ENCODE data around the gene E2F8.
A peak's percentile ranks its signal among the peaks of the same experiment; 100 is the strongest.

E2F8 gene

DNA sequence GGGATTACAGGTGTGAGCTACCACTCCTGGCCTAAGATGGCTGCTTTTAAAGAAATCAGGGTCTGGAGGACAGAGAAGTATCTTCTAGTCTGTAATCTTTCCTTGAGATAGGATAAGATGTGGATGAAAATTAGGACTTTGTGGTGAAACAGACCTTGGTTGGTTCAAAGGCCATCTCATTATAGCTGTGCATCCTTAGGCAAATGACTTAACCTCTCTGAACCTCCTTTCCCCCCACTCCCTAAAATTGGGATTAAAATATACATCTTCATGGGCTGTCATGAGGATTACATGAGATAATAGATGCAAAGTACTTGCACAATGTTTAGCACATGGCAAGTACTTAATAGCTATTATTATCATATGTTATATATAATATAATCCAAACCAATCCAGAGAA, 10.8 kb upstream of the E2F8 start:
- no peak for DNase-seq

DNA sequence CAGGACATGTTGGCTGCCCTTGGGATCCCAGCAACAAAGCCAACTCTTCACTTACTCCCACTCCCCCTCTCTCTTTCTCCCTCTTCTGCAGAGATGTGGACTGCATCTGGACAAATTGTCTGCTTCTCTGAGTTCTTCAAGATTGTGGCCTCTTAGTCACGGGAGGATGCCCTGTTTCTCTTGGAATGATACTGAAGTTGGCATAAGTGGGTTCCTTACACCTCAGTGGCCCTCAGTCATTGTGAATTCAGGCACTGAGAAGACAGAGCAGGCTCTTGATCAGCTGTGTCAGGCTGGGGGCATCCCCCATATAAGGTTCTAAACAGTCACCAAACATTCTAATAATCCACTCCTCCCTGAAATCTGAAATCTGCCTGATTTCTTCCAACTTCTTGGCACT, 6.1 kb upstream of the E2F8 start:
- DNase-seq: no peak

DNA sequence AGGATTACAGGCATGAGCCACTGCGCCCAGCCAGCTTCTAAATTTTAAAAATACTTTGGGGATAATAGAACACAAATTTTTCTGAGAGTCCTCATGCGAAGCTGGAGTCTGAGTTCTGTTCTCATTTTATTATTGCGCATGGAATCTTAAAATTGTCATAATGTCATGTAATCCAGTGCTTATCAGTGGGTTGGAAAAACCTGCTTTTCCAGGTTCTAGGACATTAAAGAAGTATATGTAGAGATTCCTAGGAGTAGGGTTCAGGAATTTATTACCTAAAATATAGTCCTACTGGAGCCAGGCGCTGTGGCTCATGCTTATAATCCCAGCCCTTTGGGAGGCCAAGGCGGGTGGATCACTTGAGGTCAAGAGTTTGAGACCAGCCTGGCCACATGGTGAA, 4.6 kb upstream of the E2F8 start:
- DNase-seq: no peak

DNA sequence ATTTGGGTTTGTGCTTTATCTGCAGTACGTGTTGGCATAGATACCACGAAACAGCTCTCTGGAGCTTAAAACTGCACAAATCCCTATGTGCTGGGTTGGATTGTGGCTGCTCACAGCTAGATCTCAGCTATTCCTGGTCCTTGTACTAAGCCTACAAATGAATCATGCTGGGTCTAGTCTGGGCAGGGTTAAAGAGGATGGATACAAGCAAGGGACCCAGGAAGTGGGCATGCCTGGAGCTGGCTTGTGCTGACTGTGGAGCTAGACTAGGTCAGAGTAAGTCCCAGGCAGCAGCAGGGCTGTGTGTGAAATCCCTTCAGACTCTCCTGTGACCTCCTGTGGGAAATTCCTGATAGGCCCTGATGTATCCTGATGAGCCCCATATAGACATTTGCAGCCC, 3.9 kb upstream of the E2F8 start:
- DNase-seq: no peak

DNA sequence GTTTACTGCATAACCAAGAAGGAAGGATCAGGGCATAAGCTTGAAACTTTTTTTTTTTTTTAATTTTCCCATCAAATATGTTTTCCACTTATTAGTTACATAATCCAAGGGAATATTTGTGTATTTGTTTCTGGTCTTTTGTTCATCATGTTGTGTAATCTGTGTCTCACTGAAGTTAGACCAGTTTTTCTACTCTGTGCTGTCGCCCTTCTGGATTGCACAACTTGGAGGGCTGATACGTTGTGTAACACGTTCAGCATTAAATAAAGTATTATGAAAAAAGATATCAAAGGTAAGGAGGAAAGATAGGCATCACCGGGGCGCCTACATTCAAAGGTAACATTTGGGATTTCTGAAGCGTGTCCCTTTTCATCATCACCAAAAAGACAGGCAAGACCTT, 3.3 kb upstream of the E2F8 start:
- DNase-seq: no peak

DNA sequence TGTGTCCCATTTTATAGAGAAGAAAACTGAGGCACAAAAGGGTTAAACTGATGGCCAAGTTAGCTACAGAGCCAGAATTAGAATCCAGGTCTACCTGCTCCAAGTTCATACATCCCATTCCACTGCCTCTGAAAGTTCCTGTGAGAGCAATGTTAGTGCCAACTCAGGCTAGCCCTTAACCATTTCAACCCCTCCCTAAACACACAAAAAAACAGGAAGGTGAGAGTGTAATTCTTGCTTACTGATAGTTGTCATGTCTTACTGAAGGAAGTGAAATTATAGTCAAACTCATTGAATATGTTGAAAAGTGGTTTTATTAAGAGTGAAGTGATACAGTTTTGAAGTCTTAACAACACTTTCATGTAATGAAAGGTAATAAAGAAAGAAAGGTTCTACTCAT, 2.9 kb upstream of the E2F8 start:
- no peak for DNase-seq

DNA sequence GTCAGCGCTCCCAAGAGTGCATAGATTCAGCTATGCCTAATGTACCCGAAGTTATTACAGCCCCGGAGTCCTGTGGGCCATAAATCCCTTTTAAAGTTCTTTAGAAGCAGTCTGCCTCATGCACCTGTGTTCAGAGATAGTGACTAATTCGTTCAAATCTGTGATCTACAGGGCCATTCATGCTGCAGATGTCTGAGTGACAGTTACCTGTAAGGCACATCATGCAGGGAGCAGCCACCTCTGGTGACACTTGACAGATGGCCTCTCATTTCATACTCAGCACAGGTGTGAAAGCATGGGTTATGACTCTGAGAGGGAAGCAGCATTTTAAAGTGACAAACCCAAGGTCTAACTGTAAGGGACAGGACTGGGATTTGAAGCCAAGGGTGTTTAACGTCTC, 2.4 kb upstream of the E2F8 start:
- no peak for DNase-seq

DNA sequence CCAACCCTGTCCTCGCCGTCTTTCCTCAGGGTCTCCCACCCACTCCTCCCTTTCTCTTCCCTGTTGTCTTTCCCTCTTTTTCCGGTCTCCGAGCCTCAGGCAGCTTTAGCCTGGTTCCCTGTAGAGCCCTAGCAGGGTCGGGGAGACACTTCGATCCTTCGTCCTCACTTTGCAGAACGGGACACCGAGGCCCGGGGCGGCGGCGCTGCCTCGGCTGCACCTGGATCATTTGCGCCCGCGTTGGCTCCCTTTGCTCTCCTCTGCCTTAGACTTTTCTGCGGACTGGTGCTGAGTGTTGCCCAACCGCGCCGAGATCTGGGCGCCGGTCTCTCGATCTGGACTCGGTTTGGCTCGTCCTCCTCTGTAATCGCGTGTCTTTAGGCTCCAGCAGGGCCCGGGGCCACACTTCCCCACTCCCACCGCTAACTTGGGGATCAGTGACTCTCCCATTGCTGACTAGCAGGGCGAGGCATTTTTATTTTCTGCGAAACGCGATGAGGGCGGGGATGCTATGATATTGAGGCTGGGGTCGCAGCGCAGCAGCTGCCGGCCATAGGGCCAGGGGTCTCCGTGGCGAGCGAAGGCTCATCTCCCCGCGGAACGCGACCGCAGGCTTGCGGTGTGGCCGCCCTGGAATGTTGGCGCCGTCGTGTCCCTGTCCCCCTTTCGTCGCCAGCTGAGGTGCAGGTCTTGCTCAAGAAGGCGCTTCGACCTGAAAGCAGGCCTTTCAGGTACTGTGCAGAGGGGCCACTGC, 1.6 kb upstream of the E2F8 start:
- DNase-seq: no peak

DNA sequence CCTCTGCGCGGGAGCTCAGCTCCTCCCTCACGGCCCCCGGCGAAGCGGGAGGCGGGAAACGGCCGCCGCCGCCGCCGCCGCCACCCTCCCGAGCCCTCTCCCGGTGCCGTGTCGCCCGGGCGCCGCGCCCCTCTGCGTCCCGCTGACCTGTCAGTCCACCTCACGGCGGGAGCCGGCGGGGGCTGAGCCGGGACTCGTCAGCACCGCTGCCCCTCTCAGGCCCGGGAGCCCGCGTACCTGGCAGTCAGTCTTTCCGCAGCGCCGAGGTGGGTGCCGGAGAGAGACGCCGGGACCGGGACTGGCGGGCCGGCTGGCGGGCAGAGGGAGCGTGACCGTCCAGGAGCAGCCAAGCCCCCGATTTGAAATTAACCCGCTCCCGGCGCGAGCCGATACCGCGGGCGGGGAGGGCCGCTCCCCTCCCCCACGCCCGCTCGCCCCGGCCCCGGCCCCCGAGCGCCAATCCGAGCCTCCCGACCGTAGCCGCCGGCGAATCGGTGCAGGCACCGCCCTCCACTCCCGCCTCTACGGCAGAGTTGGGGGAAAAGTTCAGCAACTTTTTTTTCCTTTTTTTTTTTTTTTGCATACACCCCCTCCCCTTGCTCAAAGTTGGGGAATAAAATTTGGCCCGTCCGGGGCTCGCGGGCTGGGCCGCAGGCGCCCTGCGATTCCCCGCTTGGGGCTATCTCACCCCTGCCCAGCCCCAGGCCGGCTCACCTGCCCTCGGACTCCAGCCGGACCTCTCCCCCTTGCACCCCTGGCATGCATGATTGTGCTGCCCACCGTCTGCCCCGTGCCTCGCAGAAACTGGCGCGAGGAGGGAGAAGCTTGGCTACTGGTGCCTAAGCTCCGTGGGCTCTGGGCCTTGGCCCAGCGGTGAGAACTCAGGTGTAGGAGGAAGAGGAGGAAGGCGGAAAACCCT, 774 bp upstream of the E2F8 start:
- DNase-seq: peak; percentile 15

DNA sequence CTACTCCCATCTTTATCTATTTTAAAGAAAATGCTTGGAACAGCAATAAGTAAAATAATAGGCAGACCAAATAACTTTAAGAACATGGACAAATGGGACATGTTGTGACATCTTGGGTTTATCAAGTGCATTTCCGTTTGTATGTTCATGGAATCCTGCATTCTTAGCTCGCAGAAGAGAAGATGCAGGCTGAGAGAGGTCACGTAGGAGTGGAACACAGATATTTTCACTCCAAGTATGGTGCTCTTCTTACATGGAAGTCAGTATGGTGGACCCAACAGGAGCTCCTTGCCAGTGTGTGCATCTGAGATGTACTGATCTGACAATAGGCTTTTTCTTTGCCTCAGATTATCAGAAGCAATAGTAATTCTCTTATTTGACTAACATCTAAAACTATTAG, 1.7 kb downstream of the E2F8 start:
- no peak for DNase-seq

DNA sequence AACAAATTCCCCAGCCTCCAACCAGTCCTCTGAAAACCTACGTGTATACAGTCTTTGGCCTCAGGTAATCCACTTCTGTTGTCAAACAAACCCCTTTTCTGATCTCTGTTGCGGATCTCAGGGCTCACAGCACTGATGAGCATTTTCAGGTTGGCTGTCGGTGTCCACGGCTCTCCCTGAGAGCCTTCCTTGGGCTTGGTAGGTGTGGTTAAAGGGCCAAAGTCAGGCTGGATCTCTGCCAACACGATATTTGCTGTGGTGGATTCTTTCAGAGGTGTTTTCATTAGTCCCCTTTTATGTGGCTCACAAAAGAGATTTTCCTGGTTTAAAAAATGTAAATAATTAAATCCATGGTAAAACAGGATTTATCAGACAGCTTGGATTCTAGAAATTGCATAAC, 2.9 kb downstream of the E2F8 start:
- no peak for DNase-seq

DNA sequence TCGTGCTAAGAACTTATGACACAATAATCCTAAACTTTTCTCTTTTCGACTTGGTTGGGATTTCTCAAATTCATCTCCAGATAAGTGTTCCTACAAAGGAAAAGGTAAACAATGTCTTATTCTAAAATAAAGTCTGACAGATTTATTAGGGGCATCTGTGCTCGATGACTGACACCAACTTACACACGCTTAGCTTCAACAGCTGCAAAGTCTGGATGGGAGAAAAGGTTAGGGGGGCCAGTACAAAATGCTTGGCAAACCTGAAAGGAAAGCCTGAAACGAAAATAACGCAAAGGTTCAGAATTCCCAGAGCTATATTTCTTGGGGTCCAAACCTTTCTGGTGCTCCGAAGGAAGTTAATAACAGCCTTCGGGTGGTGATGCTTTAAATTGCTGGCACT, 3.4 kb downstream of the E2F8 start:
- no peak for DNase-seq

DNA sequence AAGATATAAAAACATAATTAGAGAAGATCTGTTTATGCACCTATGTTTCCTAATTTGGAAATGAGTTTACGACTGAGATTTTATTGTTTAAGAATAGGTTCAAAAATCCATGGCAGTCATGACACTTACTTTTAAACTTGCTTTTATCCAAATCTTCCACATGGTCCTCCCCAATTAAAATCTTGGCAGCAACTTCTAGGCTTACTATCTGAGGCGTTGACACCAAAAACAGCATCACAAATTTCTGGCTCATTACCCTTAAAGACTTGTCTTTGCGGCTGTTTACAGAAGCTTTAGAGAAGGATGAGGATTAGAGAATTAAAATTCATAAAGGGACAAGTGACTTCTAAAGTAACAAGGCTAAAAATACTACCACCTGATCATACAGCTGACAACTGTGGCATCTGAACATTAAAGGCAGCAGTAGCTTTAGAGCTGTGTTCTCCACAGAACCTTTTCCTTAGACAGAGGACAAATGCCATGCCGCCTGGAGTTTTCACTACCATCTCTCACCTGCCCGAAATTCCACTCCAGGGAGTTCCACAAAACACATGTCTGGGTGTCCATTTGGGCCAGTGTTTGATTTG, 6.4 kb downstream of the E2F8 start:
- no peak for DNase-seq

DNA sequence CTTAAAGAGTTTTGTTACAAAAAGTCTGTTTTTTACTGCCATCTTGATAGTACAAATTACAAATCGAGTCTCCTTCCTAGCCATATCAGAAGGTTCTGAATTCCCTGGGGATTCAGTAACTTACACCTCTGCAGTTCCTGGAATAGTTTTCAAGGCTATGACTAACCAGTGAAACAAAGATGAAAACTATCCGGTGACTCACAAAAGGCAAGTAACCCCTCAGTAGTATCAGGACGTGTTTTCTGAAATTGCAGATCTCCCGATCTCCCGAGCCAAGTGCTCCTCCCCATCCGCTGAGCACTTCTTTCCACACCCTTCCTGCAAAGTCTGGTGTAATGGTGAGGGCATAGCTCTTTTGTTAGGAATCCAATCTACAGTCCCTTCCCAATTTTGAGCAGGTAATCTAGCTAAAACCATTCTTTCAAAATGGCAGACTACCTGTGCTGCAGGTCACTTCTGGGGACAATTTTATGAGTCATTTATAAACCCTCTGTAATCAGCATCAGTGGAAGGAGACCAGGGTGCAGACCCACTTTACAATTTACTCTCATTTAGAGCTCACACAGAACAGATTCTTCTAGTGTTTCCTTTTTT, 7.7 kb downstream of the E2F8 start:
- no peak for DNase-seq

DNA sequence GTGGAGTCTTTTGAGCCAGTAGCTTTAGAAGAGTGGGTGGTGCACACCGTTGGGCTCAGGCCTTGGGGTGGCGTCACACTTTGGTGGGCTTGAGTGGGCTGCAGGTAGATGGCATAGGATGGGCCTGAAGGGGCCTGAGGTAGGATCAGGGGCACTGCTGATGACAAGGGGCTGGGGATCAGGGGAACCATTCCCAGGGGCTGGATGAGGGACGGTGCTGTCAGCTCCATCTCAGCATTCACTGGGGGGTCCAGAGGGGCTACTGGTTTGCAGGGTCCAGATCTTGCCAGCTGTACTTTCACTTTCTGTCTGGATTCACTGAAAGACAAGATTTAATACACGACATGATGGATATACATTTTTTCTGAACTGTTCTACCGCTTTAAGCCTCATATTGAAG, 11.1 kb downstream of the E2F8 start:
- DNase-seq: no peak

DNA sequence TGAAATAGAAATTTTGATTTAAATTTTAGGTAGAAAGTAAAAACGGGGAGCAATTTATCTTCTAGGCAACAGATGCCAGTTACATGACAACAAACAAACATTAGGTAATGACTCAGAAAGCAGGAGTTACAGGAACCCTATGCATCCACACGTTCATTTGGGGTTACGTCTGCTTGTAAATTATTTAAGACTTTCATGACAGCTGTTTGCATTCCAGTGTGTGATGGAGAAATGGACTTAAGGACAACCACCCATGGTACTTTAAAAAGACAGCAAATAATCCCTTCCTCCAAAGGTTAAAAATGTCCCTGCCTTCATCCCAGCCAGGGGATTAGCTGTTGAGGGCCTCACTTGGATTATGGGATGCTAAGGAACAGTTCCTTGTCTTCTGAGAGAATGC, 11.8 kb downstream of the E2F8 start:
- no peak for DNase-seq

DNA sequence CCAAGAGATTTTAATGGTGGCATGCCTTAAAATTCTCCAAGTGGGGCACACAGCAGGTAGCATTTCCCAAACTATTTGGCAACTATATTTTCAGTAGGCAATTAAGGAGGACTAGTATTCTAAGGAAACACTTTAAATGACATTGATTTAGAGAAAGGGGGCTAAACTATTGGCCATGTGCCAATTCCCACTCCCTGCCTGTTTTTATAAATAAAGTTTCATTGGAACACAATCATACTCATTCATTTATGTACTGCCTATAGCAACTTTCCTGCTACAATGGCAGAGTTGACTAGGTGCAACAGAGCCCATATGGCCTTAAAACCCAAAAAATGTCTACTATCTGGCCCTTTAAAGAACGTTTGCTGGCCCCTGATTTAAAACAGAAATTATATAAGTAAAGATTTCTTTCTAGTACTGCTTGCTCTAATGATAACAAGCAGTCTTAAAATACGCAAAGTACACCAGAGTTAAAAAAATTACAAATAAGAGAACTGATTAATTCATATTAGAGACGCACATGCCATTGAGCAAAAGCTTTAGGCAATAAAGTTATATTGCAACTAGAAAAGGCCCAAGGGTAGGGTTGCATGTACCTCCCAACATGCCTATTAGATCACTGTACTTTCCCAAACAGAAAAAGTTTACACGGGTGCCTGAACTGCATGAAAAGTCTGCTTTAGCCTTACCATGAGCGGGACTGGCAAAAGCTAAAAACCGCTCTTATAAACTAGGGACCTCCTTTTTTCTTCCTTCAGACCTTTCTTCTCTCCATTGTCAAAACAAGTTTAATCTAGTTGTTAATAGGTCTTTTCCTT, 14.2 kb downstream of the E2F8 start:
- DNase-seq: no peak

DNA sequence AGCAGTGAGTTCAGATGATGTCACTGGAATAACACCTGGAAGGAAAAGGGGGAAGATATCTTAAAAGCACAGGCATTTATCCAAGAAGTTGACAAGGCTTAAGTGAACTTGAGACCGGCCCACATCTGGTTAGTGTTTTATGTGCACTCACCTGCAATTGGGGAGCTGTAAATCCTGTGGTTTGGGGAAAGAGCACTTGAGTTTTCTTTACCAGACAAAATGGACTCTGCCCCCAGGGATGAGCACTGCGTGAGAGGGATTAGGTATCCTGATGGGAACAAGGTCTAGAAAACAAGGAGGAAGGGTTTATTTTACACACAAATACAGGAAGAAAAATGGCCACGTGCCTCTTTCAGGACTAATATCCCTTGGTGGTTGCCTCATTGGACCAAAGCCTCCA, 15.2 kb downstream of the E2F8 start:
- no peak for DNase-seq

DNA sequence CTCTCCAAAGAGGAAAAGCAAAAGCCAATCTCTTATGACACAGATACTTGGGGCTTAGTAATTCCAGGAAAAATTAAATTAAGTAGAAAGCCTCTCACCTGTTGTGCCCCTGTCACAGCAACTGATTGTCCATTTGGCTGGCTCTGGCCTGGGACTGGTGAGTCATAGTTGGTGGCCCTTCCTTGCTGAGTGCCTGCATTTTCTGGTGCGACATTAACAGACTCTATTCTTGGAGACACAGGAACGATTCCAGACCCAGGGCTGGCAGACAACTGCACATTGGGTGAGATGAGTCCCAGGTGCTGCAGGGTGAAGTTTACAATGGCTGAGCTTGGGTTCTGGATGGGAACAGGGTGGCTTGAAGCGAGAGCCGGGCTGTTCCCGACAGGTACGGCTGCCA, 15.6 kb downstream of the E2F8 start:
- DNase-seq: no peak

DNA sequence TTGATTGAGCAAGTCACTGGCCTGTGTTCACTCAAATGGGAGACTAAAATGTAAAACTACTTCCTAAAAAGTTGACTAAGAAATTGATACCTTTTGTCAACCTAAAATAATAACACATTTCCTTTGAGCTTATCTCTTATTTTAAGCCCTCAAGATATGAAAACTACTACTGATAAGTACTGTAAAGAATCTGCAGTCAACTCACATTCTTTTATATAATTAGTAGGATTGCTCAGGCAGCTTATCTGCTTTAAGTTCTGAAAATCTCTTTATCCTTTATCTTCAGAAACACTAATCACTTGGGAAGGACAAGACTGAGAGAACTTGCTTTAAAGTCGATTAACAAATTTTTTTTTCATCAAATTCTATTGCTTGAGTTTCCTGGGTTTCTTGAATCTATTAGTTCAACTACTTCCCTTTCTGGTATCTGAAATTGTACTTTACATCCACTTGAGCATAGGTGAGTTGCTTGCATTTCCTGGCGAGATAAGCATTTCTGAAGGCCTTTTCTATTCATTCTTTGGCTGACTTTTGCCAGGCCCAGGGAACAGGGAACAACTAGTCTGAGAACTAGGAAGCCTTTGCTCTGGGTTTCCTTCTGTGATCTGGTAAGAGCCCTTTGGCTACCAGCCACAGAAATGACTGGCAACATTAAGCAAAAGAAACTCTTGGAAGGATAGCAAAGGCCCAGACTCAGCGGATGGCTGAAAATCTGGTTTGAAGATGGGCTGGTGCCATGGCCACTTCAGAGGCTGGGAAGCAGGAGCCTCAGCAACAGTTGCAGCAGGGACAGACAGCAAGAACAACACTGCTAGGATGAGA, 19.6 kb downstream of the E2F8 start:
- DNase-seq: no peak

DNA sequence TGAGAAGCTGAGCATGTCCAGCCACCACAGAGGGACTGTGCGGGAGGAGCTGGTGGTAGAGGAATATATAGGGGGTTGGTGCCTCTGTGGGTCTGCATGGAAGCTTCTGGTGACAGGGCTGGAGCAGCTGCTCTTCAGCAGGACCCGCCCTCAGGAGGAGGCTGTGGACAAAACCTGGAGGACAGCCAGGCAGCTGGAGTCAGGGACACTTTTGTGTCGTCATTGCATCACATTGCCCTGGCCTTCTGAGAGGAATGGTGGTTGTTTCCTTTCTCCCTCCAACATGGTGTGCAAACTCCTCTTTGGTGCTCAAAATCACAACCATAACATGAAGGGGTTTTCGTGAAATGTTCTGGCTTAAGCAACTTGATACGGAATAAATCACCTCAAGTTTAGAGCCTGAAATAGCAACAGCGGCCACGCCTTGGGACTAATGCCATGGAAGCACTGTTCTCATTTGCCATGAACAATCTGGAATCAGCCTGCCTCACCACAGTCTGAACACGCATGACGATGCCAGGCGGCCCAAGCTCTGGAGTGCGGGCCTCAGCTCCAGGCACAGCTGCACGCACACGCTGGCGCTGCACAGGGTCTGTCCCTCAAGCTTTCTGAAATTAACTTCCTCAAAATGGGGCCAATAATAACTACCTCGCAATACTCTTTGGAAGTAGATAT, 21.8 kb downstream of the E2F8 start:
- DNase-seq: no peak
